ENCODE results near the gene MOK.
"Not testable (repeated sequence)": the region's sequence is repeated elsewhere in the genome, so short reads cannot be mapped to it uniquely, and the experiment has no call there.

MOK gene

DNA sequence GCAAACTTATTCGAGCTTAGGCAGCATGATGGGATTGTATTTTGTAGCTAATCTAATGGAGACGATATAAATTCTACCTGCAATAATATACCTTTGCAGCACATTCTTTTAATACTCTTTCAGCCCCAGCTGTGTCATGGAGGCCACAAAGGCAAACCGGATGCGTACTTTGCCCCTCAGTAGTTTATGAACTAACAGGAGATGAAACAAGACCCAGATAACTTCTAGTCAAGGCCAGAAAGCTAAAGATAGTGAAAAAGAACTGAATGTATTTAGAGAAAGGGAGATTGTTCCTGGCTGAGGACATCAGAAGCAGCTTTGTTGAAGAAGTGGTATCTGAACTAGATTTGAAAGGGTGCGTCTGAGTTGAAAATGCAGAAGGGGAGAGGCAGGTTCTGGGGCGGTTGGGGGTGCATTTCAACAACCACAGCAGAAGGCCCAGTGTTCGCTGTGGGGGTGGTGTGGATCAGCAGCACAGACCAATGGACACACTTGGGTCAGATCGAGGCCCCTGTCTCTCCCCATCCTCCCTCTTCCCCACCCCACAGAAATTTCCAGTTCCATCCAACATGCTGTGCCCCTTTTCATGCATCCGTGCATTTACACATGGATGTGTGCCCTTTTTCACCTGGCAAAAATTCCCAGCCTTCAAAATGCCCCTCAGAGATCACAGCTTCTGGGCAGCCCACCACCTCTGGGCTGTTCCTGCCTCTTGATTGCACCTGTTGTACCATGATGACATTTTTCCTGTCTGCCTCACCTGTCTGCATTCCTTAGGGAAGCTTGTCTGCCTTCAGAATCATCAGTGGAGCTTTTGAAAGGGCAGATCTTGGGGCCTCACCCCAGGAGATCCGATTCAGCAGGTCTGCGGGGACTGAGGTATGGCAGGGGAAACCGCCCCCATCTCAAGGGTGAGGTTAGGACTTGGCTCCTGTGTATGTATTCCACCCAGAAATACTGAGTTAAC lies 16.8 kb upstream of the MOK start:
- no peak for DNase-seq (ENCODE audit: low read depth)

DNA sequence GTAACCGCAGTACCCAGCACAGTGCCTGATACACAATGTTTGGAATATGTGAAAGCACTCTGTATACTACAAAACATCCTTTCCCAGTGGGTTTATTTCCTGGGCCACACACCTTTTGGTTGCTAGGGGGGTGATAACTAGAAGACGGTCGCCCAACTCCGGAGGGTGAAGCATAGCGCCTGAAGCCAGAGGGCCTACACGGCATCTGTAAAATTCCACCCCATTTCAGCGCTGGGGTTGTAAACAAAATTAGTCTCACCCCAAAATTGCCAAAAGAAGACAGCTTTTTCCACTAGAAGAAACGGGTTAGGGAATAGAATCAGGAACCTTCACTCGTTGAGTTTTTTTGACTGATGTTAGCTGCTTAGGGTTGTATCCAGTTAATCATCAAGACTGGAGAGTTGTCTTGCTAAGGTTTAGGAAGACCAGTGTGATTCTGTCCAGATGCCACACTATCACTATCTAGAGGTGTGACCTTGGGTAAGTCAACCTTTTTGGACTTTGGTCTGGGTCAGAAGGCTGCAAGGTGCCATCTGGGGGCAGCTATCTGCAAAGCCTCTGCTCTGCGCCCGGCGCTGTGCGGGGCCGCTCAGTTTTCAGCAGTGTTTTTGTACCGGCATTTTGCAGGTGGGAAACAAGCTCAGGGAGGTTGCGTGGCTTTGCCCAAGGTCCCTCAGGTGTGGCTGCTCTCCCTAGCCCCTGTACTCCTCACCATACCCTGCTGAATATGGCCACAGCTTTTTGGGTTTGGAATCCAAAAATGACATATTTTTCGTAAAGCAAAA lies 15.9 kb upstream of the MOK start:
- no peak for DNase-seq (ENCODE audit: low read depth)

DNA sequence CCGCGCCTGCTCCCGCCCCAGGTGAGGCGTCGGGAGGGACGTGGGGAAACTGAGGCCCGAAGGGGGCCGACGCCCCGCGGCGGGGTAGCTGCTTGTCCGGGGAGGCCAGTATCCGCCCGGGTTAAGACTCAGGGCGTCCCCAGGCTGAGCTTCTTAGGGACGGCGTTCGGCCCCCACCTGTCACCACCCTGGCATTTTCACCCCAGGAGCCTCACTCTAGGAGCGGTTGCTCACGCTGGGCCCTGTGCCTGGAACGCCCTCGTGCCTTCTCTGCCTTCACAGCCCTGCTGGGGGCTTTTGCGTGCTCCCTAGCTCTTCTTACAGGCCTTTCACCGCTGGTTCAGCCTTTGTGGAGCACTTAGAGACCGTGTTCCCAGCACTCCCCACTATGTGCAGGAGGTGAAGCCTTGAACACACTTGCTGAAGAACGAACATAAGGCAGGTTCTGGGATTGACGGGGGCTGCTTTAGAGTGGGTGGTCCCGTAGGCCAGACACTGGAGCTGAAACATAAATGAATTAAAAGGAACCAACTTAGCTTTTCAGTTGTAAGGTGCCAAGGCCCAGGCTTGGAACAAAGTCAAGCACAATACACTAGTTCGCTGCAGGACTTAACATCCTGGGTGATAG lies 15.2 kb upstream of the MOK start:
- peak; percentile 41 for DNase-seq (ENCODE audit: low read depth)

DNA sequence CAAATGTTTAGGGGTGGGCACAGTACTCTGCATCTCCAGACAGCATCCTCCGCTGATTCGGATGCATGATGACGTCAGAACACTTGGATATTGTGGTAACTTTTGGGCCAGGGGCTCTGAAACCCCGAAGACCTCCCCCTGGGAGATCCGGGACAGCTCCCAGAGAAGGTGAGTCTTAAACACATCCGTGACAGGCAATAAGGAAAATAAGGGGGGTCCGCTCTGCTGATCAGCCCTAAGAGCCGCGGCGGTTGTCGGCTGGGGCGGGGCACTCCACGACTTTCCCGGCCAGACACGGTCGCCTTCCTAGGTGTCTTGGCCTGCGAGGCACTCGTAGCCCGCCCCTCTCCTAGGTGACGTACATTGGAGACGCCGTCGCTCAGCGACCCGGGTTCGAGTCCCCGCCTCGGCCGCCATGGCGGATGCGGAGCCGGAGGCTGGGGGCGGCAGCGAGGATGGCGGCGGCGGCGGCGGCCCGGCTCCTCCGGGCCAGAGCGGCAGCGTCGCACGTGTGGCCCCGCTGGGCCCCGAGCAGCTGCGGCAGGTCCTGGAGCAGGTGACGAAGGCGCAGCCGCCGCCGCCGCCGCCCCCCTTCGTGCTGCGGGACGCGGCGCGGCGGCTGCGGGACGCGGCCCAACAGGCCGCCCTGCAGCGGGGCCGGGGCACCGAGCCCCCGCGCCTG lies 14.5 kb upstream of the MOK start, which contains the start of gene ZNF839:
ZNF839 (plus strand) TSS at position 396 of the 682 bp plus-strand sequence; CDS start at position 416, 20 bp downstream.
- peak; percentile 89 for DNase-seq (ENCODE audit: low read depth)

DNA sequence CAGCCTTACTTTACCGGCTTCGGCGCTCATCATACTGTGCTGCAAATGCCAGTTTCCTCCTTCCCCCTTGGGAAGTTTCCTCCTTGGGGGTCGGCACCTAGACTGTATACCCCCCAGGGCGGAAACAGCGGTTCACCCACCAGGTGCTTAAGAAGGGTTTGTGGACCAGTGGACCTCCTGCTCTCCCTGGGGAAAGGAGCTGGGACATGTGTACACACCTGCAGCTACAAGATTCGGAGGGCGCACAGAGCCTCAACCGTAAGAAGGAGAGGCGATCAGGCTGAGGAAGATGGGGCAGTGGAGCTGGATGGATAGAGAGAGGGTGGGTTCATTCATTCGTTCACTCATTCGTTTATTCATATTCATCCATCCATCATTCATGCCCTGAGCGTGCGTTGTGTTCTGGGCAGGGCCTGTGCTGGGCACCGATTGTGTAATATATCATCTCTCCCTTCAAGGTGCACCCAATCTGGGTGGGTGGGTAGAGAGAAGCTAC lies 13.9 kb upstream of the MOK start:
- DNase-seq (ENCODE audit: low read depth) = no peak

DNA sequence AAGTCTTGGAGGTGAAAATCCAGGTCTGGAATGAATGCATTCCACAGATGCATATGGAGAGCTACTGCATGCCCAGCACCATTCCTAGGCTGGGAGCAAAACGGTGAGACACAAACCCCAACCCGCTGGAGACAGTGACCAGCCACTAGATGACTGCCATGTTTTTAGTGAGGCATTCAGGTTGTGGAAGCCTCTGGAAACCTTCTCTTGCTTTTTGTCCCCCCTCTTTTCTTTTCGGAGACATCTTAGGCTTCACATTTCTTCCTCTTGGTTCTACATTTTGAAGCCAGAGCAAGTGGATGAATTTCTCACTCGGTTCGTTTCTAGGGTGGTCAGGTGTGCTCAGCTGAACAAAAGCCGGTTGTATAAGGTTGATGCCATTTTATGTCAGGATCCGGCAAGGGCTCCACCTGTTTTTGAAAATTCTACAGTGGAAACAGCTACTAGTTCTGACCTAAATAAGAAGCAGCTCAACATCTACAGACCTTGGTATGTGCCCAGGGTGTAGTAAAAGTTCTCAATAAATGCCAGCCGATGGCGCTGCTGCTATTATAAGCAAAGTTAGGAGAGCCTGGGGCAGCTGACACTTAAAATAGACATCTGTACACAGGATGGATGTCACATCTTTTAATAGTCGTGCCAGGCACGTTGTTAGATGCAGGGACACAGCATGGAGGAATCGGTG lies 12.7 kb upstream of the MOK start:
- DNase-seq (ENCODE audit: low read depth) = no peak

DNA sequence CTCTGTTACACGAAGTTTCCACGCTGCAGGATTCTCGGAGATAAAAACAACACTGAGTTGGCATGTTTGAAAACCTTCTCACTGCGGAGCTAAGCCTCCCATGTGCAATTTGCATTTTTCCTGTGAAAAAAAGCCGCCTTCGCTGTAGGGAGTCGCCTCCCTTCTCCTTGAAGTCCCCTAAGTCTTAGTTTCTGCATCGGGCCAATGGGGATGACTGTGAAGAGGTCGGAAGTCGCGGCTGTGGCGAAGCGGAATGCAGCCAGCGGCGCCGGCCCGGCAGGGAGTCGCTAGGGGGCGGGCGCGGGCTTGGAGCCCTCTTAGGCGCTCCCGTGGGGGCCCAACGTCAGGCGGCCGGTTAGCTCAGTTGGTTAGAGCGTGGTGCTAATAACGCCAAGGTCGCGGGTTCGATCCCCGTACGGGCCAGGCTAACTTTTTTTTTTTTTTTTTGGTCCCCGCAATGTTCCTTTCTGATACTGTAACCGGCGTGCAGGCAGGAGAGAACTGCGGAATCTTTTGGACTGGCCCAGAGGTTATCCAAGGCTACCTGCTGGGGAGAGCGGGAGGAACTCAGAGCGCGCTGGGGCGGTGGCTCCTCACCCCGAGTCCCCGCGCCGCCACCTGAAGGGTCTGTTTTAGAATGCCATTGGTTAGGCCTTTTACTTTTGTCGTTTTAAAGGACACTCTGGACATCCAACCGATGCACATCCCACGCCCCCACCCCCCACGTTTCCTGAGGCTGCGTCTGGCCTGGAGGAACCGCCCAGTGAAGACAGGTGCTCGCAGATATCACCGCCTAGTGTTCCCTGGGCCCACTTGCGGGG lies 12.0 kb upstream of the MOK start:
- DNase-seq (ENCODE audit: low read depth) = peak; percentile 87

DNA sequence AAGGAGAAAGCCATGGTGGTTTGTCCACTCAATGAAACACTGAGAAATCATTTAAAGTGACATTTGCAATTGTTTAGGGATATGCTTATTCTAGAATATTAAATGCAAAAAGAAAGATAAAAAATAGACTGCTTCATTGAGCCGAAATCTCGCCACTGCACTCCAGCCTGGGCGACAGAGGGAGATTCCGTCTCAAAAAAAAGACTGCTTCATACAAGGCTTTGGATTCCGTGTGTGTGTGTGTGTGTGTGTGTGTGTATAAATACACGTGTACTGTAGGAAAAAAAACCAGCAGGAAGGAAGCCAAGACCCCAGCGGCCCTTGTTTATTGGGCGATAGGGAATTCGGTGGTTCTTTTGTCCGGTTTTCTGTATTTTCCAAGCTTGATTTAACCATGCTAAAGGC lies 11.4 kb upstream of the MOK start:
- DNase-seq (ENCODE audit: low read depth) = no peak

DNA sequence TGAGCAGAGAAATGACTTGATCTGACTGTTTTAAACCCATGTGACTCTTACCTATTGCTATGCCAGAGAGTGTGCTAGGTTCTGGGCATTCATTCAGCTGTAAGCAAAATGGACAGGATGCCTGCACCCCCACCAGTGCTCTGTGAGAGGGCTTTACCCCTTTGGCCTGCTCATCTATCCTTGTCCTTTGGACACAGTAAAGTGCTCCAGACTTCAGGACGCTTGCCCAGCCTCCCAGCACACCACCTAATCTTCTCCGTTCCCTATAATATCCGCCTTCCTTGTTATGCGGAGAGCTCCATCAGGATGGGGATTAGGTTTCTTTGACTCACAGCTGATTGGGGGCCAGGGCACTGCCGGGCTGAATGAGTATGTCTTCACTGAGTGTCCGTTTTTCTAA lies 10.2 kb upstream of the MOK start:
- DNase-seq (ENCODE audit: low read depth) = no peak

DNA sequence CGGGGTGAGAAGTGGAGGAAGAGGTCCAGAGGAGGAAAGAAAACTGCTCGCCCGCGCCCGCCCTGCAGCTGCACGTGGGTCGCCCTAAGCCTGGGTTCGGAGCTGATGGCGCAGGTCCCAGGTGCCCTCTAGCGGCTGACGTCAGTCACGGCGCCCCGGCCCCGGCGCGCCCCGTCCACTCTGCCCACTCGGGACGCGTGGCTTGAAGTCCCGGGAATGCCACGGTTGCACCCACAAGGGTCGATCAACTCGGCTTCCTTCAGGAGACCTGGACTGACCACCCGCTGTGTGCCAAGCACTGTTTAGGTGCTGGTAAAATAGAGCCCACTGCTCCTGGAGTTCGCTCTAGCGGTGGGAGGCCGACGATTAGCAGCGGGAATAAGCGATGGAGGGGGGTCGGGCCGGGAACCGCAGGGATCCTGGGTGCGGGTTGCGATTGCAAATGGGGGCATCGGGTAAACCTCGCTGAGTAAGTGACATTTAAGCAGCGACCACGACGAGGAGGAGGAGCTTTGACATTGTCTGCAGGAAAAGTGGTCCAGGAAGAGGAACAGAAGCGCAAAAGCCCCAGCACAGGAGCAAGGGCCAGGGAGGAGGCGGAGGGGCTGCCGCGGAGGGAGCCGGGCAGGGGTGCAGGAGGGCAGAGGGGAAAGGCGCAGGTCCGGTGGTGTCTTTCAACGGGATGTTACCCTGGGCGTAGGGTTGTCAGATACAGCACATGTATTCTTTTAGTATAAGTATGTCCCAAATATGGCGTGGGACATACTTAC lies 9.5 kb upstream of the MOK start:
- DNase-seq (ENCODE audit: low read depth) = peak; percentile 69

DNA sequence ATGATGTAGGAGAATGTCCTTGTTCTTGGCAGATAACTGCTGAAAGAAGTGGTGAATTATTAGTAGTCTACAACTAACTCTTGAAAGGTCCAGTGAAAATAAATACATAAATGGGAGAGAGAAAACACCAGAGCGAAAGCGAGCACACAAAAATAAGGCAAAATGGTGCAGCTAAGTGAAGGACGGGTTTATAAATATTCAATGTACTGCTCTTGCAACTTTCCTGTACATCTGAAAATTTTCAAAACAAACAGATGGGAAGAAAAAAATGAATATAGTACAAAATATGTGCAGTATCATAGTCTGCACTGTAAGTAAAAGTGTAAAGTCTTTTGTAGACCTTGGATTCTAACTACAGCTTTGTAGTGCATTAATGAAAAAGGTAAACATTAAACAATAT lies 1.3 kb downstream of the MOK start:
- no peak for DNase-seq (ENCODE audit: low read depth)

DNA sequence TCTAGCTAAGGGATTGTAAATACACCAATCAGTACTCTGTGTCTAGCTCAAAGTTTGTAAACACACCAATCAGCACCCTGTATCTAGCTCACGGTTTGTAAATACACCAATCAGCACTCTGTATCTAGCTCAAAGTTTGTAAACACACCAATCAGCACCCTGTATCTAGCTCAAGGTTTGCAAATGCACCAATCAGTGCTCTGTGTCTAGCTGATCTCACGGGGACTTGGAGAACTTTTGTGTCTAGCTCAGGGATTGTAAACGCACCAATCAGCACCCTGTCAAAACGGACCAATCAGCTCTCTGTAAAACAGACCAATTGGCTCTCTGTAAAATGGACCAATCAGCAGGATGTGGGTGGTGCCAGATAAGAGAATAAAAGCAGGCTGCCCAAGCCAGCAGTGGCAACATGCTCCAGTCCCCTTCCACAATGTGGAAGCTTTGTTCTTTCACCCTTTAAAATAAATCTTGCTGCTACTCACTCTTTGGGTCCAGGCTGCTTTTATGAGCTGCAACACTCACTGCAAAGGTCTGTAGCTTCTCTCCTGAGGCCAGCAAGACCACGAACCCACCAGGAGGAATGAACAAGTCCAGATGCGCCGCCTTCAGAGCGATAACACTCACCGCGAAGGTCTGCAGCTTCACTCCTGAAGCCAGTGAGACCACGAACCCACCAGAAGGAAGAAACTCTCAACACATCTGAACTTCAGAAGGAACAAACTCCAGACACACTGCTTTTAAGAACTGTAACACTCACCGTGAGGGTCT lies 6.5 kb downstream of the MOK start:
- DNase-seq (ENCODE audit: low read depth) = not testable (repeated sequence)

DNA sequence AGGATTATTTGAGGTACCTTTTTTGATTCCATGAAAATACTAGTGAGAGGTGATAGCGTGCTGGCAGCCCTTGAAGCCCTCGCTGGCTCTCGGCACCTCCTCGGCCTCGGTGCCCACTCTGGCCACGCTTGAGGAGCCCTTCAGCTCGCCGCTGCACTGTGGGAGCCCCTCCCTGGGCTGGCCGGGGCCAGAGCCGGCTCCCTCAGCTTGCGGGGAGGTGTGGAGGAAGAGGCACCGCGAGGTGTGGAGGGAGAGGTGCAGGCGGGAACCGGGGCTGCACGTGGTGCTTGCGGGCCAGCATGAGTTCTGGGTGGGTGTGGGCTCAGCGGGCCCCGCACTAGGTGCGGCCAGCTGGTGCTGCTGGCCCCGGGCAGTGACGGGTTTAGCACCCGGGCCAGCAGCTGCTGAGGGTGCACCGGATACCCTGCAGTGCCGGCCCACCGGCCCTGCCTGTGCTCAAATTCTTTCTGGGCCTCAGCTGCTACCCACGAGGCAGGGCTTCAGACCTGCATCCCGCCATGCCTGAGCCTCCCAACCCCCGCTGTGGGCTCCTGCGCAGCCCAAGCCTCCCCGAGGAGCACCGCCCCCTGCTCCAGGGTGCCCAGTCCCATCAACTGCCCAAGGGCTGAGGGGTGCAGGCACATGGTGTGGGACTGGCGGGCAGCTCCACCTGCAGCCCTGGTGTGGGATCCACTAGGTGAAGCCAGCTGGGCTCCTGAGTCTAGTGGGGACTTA lies 7.4 kb downstream of the MOK start:
- DNase-seq (ENCODE audit: low read depth) = no peak

DNA sequence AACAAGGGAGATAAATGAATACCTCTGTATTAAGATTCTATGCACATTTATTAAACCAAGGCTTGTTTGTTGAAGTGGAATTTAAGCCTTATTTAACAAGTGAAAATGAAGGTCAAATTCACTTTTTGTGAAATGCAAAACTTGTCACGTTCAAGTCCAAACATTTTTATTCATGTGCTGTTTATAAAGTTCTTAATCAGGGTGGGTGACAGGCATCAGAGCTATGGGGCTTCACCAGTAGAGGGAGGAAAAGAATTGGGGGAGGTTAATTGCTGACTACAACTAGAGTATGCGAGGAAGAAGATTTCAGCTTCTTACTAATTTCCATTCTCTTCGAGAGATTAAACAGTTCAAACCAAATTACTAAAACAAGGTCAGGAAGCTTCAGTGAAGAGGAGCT lies 9.7 kb downstream of the MOK start:
- no peak for DNase-seq (ENCODE audit: low read depth)

DNA sequence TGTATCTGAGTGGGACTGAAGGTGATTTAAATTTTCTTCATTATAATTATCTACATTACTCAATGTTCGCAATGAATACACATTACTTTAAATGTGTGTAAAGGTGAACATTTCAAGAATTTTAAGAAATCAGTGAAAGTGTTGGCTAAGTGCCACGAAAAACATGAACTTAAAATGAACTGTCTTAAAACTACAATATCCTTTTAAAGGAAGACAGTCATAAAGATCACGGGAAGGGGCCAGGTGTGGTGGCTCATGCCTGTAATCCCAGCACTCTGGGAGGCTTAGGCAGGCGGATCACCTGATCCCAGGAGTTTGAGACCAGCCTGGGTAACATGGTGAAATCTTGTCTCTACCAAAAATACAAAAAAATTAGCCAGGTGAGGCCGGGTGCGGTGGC lies 11.2 kb downstream of the MOK start:
- DNase-seq (ENCODE audit: low read depth) = no peak

DNA sequence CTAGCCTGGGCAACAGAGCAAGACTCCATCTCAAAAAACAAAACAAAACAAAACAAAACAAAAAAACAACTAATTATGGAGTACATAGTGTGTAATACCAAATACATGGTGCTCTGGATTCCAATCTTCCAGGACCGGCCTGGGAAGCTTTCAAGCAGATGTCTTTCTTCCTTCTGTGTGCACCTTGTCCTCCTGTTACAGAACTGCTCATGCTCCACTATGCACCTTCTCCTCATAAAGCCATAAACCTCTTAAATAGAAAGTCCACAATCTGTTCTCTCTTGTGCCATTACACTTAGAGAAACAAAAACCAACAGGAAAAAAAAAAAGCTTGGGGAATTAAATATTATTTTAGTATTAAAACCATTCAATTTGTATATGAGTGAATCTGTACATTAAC lies 12.5 kb downstream of the MOK start:
- no peak for DNase-seq (ENCODE audit: low read depth)

DNA sequence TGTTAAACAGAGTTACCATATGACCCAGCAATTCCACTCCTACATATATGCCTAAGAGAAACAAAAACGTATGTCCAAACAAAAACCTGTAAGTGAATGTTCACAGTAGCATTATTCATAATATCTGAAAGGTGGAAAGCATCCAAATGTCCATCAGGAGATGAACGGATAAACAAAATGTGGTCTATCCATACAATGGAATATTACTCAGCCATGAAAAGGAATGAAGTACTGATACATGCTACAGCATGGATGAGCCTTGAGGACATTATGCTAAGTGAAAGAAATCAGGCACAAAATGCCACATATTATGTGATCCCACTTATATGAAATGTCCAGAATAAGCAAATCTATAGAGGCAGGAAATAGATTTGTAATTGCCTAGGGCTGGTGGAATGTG lies 16.8 kb downstream of the MOK start:
- no peak for DNase-seq (ENCODE audit: low read depth)

DNA sequence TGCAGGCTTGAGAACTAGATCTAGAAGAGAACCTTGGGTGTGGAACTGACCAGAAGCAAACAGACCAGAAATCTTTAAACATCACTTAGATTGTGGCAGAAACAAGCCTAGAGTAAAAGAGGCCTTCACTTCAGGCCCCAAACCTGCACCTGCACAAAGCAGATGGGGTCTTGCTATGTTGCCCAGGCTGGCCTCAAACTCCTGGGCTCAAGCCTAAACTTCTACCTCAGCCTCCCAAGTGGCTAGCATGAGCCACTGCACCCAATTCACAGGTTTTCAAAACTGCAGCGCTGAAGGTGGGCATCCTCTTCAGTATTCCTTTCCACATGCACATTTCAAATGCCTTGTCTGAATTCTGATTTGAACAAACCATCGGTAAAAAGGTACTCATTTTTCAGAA lies 19.9 kb downstream of the MOK start:
- DNase-seq (ENCODE audit: low read depth) = no peak
